NCI-H1417 (cell line): ENCODE measurements around the gene ST8SIA4.
A peak's percentile ranks its signal among the peaks of the same experiment; 100 is the strongest.

ENCODE experiments used
- DNase-seq, 3 experiments: peaks; one replicate each; lab custom pipeline; 2025; lab: John Stamatoyannopoulos, UW

The ST8SIA4 gene

GRCh38 chr5:100903039-100903887 lies at the start of gene ST8SIA4:
Gene ST8SIA4 (minus strand): TSS chr5:100903282. CDS start chr5:100902955, 327 bp downstream.
- DNase-seq: peak; percentile 66 to 91 (median 83)

GRCh38 chr5:100950985-100951384 lies 47.9 kb upstream of the ST8SIA4 start:
- DNase-seq: no peak

- DNase-seq: no peak
These were observed 10.2 kb upstream of the ST8SIA4 start for GRCh38 chr5:100913298-100913697.

GRCh38 chr5:100909034-100909433 lies 6.0 kb upstream of the ST8SIA4 start:
- no peak for DNase-seq

GRCh38 chr5:100905259-100905914 lies 2.3 kb upstream of the ST8SIA4 start:
- no peak for DNase-seq

GRCh38 chr5:100904259-100904861 lies 1.3 kb upstream of the ST8SIA4 start:
- no peak for DNase-seq

- peak in 2 of 3 experiments; percentile 45 to 64 for DNase-seq
These were observed 543 bp downstream of the ST8SIA4 start for GRCh38 chr5:100902440-100903038.

GRCh38 chr5:100901821-100902341 lies 1.2 kb downstream of the ST8SIA4 start:
- DNase-seq: peak in 2 of 3 experiments; percentile 33 to 63

GRCh38 chr5:100900796-100901781 lies 2.0 kb downstream of the ST8SIA4 start:
- DNase-seq: peak; percentile 45 to 80 (median 71)

GRCh38 chr5:100900142-100900795 lies 2.8 kb downstream of the ST8SIA4 start:
- DNase-seq: peak; percentile 46 to 77 (median 51)

- peak in 1 of 3 experiments; percentile 22 for DNase-seq
These were observed 3.4 kb downstream of the ST8SIA4 start for GRCh38 chr5:100899675-100900074.

- DNase-seq: no peak
These were observed 4.4 kb downstream of the ST8SIA4 start for GRCh38 chr5:100898504-100899346.

GRCh38 chr5:100896054-100896453 lies 7.0 kb downstream of the ST8SIA4 start:
- no peak for DNase-seq

GRCh38 chr5:100890461-100891008 lies 12.5 kb downstream of the ST8SIA4 start:
- DNase-seq: no peak

GRCh38 chr5:100889896-100890295 lies 13.2 kb downstream of the ST8SIA4 start:
- no peak for DNase-seq

- DNase-seq: no peak
These were observed 13.8 kb downstream of the ST8SIA4 start for GRCh38 chr5:100889165-100889743.

GRCh38 chr5:100877274-100877673 lies 25.8 kb downstream of the ST8SIA4 start:
- no peak for DNase-seq

- no peak for DNase-seq
These were observed 30.5 kb downstream of the ST8SIA4 start for GRCh38 chr5:100872408-100873190.
